Thoracic aorta (tissue), 2 donors: ENCODE measurements around the gene RPTOR. TPM values are rescaled to one million over a fixed set of nuclear protein-coding genes. Genes with fewer than 3 reads are reported as not detected.

Source experiments
- ATAC-seq: fragments of 150-250 bp; one replicate; pipeline ENCODE4 v1.8.0; 2017; ENCODE audit warnings: low read depth; ENCODE audit not compliant: insufficient number of reproducible peaks, low FRiP score
- DNase-seq: peaks from one replicate; pipeline ENCODE4 v3.0.0-alpha.2; 2020; ENCODE audit warnings: low spot score
- H3K27ac ChIP-seq, 2 donors: fragments of 200-600 bp; sonication (generic); 1 replicate in 1 of 2; 2 replicates in 1 of 2; pipeline ENCODE4 v1.5.1; 2016; ENCODE audit warnings: mild to moderate bottlenecking in 2 of 2, moderate library complexity in 2 of 2
- H3K27me3 ChIP-seq: fragments of 200-600 bp; sonication (generic); replicated peaks from 2 replicates; pipeline ENCODE4 v1.6.0; 2016; ENCODE audit warnings: mild to moderate bottlenecking; ENCODE audit not compliant: insufficient read depth
- H3K36me3 ChIP-seq: fragments of 200-600 bp; sonication (generic); one replicate; pipeline ENCODE4 v1.5.1; 2016
- H3K4me1 ChIP-seq, 2 donors: fragments of 200-600 bp; sonication (generic); 1 replicate in 1 of 2; 2 replicates in 1 of 2; pipeline versions ENCODE4 v1.5.1 to v1.6.0; 2016; ENCODE audit warnings: low read depth in 2 of 2, mild to moderate bottlenecking in 1 of 2; ENCODE audit not compliant: control insufficient read depth in 1 of 2
- H3K4me3 ChIP-seq: fragments of 200-600 bp; sonication (generic); 2 replicates; pipeline ENCODE4 v1.5.1; 2016; ENCODE audit warnings: mild to moderate bottlenecking
- H3K9me3 ChIP-seq: fragments of 200-600 bp; sonication (generic); 2 replicates; pipeline ENCODE4 v1.5.1; 2016
- CTCF ChIP-seq: fragments of 200-600 bp; sonication (generic); IDR thresholded peaks from one replicate; pipeline ENCODE4 v1.5.1; 2019; ENCODE audit warnings: antibody characterized with exemption
- total RNA-seq, 2 donors: library from RNA; depleted of rRNA; stranded (reverse); fragments of >200 nt; gene quantifications; one replicate each; pipeline versions ENCODE4 v1.1.0 to v1.2.3, GENCODE V29; 2016

RPTOR gene
- total RNA-seq, 2 donors from 2014 or later = 42.0 to 47.4 TPM

- no peak for ATAC-seq
These were observed 84.8 kb downstream of the RPTOR start for GRCh38 chr17:80629298-80630028.

GRCh38 chr17:80630560-80631120, 86.0 kb downstream of the RPTOR start:
- no peak for TF ChIP-seq CTCF
- peaks cover 2% of the 10 kb centered on the region for H3K36me3 ChIP-seq
- DNase-seq = no peak
- H3K9me3 ChIP-seq = no peaks in the 10 kb centered on the region
- no peak overlapping the region for H3K27ac ChIP-seq
- ATAC-seq = no peak
- H3K4me1 ChIP-seq = no peaks in the 10 kb centered on the region
- H3K4me3 ChIP-seq = no peak overlapping the region
- H3K27me3 ChIP-seq = no peaks in the 10 kb centered on the region

More at GRCh38 chr17:80629298-80630028, 84.8 kb downstream of the RPTOR start:
- Histone ChIP-seq H3K27me3 (no peaks in the 10 kb centered on the region), H3K4me1 (no peaks in the 10 kb centered on the region), H3K27ac (no peak overlapping the region), H3K4me3 (no peak overlapping the region), H3K9me3 (no peaks in the 10 kb centered on the region), H3K36me3 (peaks cover 2% of the 10 kb centered on the region)
- TF ChIP-seq CTCF = no peak
- no peak for DNase-seq

GRCh38 chr17:80631142-80632045, 86.8 kb downstream of the RPTOR start:
- H3K36me3 ChIP-seq = peaks cover 2% of the 10 kb centered on the region
- DNase-seq (no peak), ATAC-seq (no peak)
- TF ChIP-seq CTCF = no peak
- no peaks in the 10 kb centered on the region for H3K27me3 ChIP-seq
- no peak overlapping the region for H3K27ac ChIP-seq
- no peaks in the 10 kb centered on the region for H3K4me1 ChIP-seq
- H3K9me3 ChIP-seq = no peaks in the 10 kb centered on the region
- no peak overlapping the region for H3K4me3 ChIP-seq

GRCh38 chr17:80632046-80632581, 87.5 kb downstream of the RPTOR start:
- no peak for TF ChIP-seq CTCF
- H3K27ac ChIP-seq = no peak overlapping the region
- no peak overlapping the region for H3K4me3 ChIP-seq
- no peak for DNase-seq
- ATAC-seq = no peak
- H3K4me1 ChIP-seq = no peaks in the 10 kb centered on the region
- no peaks in the 10 kb centered on the region for H3K27me3 ChIP-seq
- no peaks in the 10 kb centered on the region for H3K9me3 ChIP-seq
- no peaks in the 10 kb centered on the region for H3K36me3 ChIP-seq

GRCh38 chr17:80633207-80633606, 88.6 kb downstream of the RPTOR start:
- no peak for TF ChIP-seq CTCF
- Histone ChIP-seq H3K4me1 (no peaks in the 10 kb centered on the region), H3K27me3 (no peaks in the 10 kb centered on the region), H3K4me3 (no peak overlapping the region), H3K9me3 (no peaks in the 10 kb centered on the region), H3K36me3 (no peaks in the 10 kb centered on the region), H3K27ac (no peak overlapping the region)
- no peak for ATAC-seq
- DNase-seq = no peak
